Neural progenitor cell (in vitro differentiated cells): ENCODE measurements around the gene CASTOR2. TPM values are rescaled to one million over a fixed set of nuclear protein-coding genes. Genes with fewer than 3 reads are reported as not detected.

Experiments used
- DNase-seq: peaks from one replicate; pipeline ENCODE4 v3.0.0-alpha.2; 2016; ENCODE audit warnings: low spot score
- H2AFZ ChIP-seq: fragments of 200-600 bp; sonication (generic); replicated peaks from 2 replicates; pipeline ENCODE4 v1.6.1; 2016; ENCODE audit warnings: antibody characterized with exemption
- H3F3A ChIP-seq: fragments of 200-600 bp; sonication (generic); 2 replicates; pipeline ENCODE4 v1.6.1; 2016; ENCODE audit warnings: antibody characterized with exemption, low read depth
- H3K27ac ChIP-seq: fragments of 200-600 bp; sonication (generic); 2 replicates; pipeline ENCODE4 v1.5.1; 2016; ENCODE audit warnings: mild to moderate bottlenecking
- H3K27me3 ChIP-seq: fragments of 200-600 bp; sonication (generic); 2 replicates; pipeline ENCODE4 v1.6.1; 2016; ENCODE audit warnings: mild to moderate bottlenecking, moderate library complexity
- H3K36me3 ChIP-seq: fragments of 200-600 bp; sonication (generic); 2 replicates; pipeline ENCODE4 v1.5.1; 2016
- H3K4me1 ChIP-seq: fragments of 200-600 bp; sonication (generic); 2 replicates; pipeline ENCODE4 v1.6.1; 2016; ENCODE audit warnings: mixed run types
- H3K4me2 ChIP-seq: fragments of 200-600 bp; sonication (generic); 2 replicates; pipeline ENCODE4 v1.6.1; 2016
- H3K4me3 ChIP-seq: fragments of 200-600 bp; sonication (generic); 2 replicates; pipeline ENCODE4 v1.5.1; 2016
- H3K79me2 ChIP-seq: fragments of 200-600 bp; sonication (generic); 2 replicates; pipeline ENCODE4 v1.6.1; 2016; ENCODE audit warnings: low read depth
- H3K9ac ChIP-seq: fragments of 200-600 bp; sonication (generic); 2 replicates; pipeline ENCODE4 v1.6.1; 2016
- H3K9me3 ChIP-seq: fragments of 200-600 bp; sonication (generic); 2 replicates; pipeline ENCODE4 v1.5.1; 2016; ENCODE audit warnings: low read depth
- H4K20me1 ChIP-seq: fragments of 200-600 bp; sonication (generic); 2 replicates; pipeline ENCODE4 v1.6.1; 2016; ENCODE audit warnings: low read depth
- H3K27ac Mint-ChIP-seq: 3 replicates; pipeline ENCODE4 v1.8.0; 2021; ENCODE audit warnings: mixed read lengths
- H3K27me3 Mint-ChIP-seq: 2 replicates; pipeline ENCODE4 v1.8.0; 2022; ENCODE audit warnings: low read depth, mild to moderate bottlenecking, inconsistent platforms, moderate library complexity, mixed read lengths; ENCODE audit not compliant: insufficient read depth
- H3K36me3 Mint-ChIP-seq: 3 replicates; pipeline ENCODE4 v1.8.0; 2021; ENCODE audit warnings: mixed read lengths
- H3K4me1 Mint-ChIP-seq: 3 replicates; pipeline ENCODE4 v1.8.0; 2021; ENCODE audit warnings: mixed read lengths
- H3K4me3 Mint-ChIP-seq: 3 replicates; pipeline ENCODE4 v1.8.0; 2021; ENCODE audit warnings: mild to moderate bottlenecking, moderate library complexity, mixed read lengths
- H3K9me3 Mint-ChIP-seq: 3 replicates; pipeline ENCODE4 v1.8.0; 2020; ENCODE audit warnings: mixed read lengths
- CTCF ChIP-seq: fragments of 200-600 bp; sonication (generic); IDR thresholded peaks from 2 replicates; pipeline ENCODE4 v1.5.1; 2017; ENCODE audit warnings: antibody characterized with exemption, mild to moderate bottlenecking
- EZH2 ChIP-seq: fragments of 200-600 bp; sonication (generic); IDR thresholded peaks from 2 replicates; pipeline ENCODE4 v1.6.1; 2017; ENCODE audit warnings: antibody characterized with exemption, mild to moderate bottlenecking, moderate library complexity
- EZH2phosphoT487 ChIP-seq: fragments of 200-600 bp; sonication (generic); IDR thresholded peaks from 2 replicates; pipeline ENCODE4 v1.6.1; 2017; ENCODE audit warnings: antibody characterized with exemption
- total RNA-seq: library from RNA; depleted of rRNA; stranded (reverse); fragments of >200 nt; gene quantifications from 2 replicates; pipeline ENCODE4 v1.2.3, GENCODE V29; 2015; ENCODE audit warnings: low replicate concordance

The CASTOR2 gene
- total RNA-seq, 1 donor from 2014 or later: 11.7 TPM

- Mint-ChIP-seq H3K27ac (no peak overlapping the region), H3K27me3 (no peaks in the 10 kb centered on the region), H3K9me3 (no peaks in the 10 kb centered on the region), H3K4me3 (no peak overlapping the region), H3K4me1 (no peaks in the 10 kb centered on the region), H3K36me3 (peaks cover 17% of the 10 kb centered on the region)
- H3K9ac ChIP-seq: no peak overlapping the region
- no peaks in the 10 kb centered on the region for H3K4me1 ChIP-seq
- no peaks in the 10 kb centered on the region for H3K27me3 ChIP-seq
- H3K36me3 ChIP-seq: no peaks in the 10 kb centered on the region
- no peak overlapping the region for H3K27ac ChIP-seq
- H2AFZ ChIP-seq: no peak overlapping the region
- H3F3A ChIP-seq: peaks cover 4% of the 10 kb centered on the region
- TF ChIP-seq EZH2 (no peak), CTCF (no peak), EZH2phosphoT487 (no peak)
- no peak overlapping the region for H3K4me3 ChIP-seq
- H3K79me2 ChIP-seq: no peaks in the 10 kb centered on the region
- H4K20me1 ChIP-seq: no peaks in the 10 kb centered on the region
- no peak overlapping the region for H3K4me2 ChIP-seq
- DNase-seq: no peak
- H3K9me3 ChIP-seq: no peaks in the 10 kb centered on the region
These were observed 85.3 kb downstream of the CASTOR2 start for GRCh38 chr7:75049817-75050216.

- Histone ChIP-seq H4K20me1 (no peaks in the 10 kb centered on the region), H3K27ac (no peak overlapping the region), H3K4me3 (no peak overlapping the region), H3K36me3 (no peaks in the 10 kb centered on the region), H3K4me1 (no peaks in the 10 kb centered on the region), H3K27me3 (no peaks in the 10 kb centered on the region), H2AFZ (no peak overlapping the region), H3K9ac (no peak overlapping the region), H3K9me3 (no peaks in the 10 kb centered on the region), H3K4me2 (no peak overlapping the region), H3F3A (peaks cover 4% of the 10 kb centered on the region), H3K79me2 (no peaks in the 10 kb centered on the region)
- Mint-ChIP-seq H3K9me3 (no peaks in the 10 kb centered on the region), H3K4me3 (no peak overlapping the region), H3K27me3 (no peaks in the 10 kb centered on the region), H3K4me1 (no peaks in the 10 kb centered on the region), H3K27ac (no peak overlapping the region), H3K36me3 (peaks cover 20% of the 10 kb centered on the region)
- TF ChIP-seq EZH2 (no peak), EZH2phosphoT487 (no peak), CTCF (no peak)
- no peak for DNase-seq
These were observed 86.0 kb downstream of the CASTOR2 start for GRCh38 chr7:75050501-75050900.

GRCh38 chr7:75054744-75055143, 90.2 kb downstream of the CASTOR2 start:
- no peak for DNase-seq
- Mint-ChIP-seq H3K36me3 (peaks cover 27% of the 10 kb centered on the region), H3K4me3 (no peak overlapping the region), H3K27me3 (no peaks in the 10 kb centered on the region), H3K4me1 (no peaks in the 10 kb centered on the region), H3K27ac (no peak overlapping the region), H3K9me3 (no peaks in the 10 kb centered on the region)
- Histone ChIP-seq H3K4me3 (no peak overlapping the region), H3K9me3 (no peaks in the 10 kb centered on the region), H3K4me1 (no peaks in the 10 kb centered on the region), H3K9ac (no peak overlapping the region), H3K79me2 (no peaks in the 10 kb centered on the region), H4K20me1 (no peaks in the 10 kb centered on the region), H3K27ac (no peak overlapping the region), H3F3A (no peaks in the 10 kb centered on the region), H2AFZ (no peak overlapping the region), H3K36me3 (no peaks in the 10 kb centered on the region), H3K27me3 (no peaks in the 10 kb centered on the region), H3K4me2 (no peak overlapping the region)
- TF ChIP-seq EZH2: no peak
- no peak for TF ChIP-seq CTCF
- TF ChIP-seq EZH2phosphoT487: no peak

DNA sequence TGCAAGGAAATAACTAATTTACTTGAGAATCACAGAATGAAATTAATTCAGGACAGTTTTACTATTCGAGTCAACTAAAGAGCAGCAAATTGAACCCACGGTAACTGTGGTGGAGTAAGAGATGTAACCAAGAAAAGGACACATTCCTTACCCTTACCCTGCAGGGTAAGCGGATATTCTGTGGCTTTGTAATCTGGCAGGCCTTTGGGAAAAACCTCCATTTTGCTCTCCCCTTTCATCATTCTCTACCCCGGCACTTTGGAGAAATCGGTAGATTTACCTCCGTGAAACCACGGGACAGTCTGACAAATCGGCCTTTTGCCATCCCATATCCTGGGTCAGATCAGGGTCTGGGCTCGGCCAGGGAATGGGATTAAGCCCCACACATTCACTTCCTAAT, 90.7 kb downstream of the CASTOR2 start:
- Histone ChIP-seq H3K4me2 (no peak overlapping the region), H3K27ac (no peak overlapping the region), H3F3A (no peaks in the 10 kb centered on the region), H3K4me1 (no peaks in the 10 kb centered on the region), H3K27me3 (no peaks in the 10 kb centered on the region), H3K9ac (no peak overlapping the region), H3K4me3 (no peak overlapping the region), H2AFZ (no peak overlapping the region), H4K20me1 (no peaks in the 10 kb centered on the region), H3K9me3 (no peaks in the 10 kb centered on the region), H3K79me2 (no peaks in the 10 kb centered on the region), H3K36me3 (no peaks in the 10 kb centered on the region)
- Mint-ChIP-seq H3K9me3 (no peaks in the 10 kb centered on the region), H3K27ac (no peak overlapping the region), H3K4me3 (no peak overlapping the region), H3K27me3 (no peaks in the 10 kb centered on the region), H3K36me3 (peaks cover 27% of the 10 kb centered on the region), H3K4me1 (no peaks in the 10 kb centered on the region)
- TF ChIP-seq CTCF (no peak), EZH2 (no peak), EZH2phosphoT487 (no peak)
- DNase-seq: no peak
